HFF-Myc (cell line): ENCODE data around the gene SSH2.

ENCODE experiments used
- DNase-seq: peaks from one replicate; pipeline ENCODE4 v3.0.0-alpha.2; 2011; ENCODE audit warnings: low read depth; ENCODE audit errors: extremely low read depth
- H3K4me3 ChIP-seq: replicated peaks from 2 replicates; pipeline ENCODE4 v1.5.1; 2011; ENCODE audit warnings: low read depth, mild to moderate bottlenecking, control low read depth, low read length
- TF ChIP-seq, protein P1 (sequence below): IDR thresholded peaks from 2 replicates; pipeline ENCODE4 v1.5.1; 2012; ENCODE audit warnings: mild to moderate bottlenecking, low read depth, low read length, control low read depth; ENCODE audit errors: missing control alignments

The SSH2 gene

DNA sequence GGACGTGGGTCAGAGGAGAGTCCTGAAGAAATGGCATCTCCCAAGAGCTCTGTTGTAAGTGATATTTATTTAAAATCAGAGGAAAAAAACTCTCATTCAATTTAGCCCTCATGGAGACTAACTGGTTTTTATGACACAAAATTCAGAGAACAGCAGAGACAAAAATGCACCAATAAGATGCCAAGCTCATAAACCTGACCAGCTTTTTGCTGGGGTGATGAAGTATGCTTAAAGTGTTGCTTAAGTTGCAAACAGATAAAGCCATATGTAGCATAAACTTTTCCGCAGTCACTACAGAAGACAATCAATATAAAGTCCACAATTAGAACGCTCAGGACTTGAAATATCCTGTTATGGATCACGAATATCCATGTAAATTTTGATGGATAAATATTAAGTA, 183.4 kb downstream of the SSH2 start:
- no peak overlapping the region for H3K4me3 ChIP-seq
- no peak for DNase-seq
- TF ChIP-seq, protein P1, sequence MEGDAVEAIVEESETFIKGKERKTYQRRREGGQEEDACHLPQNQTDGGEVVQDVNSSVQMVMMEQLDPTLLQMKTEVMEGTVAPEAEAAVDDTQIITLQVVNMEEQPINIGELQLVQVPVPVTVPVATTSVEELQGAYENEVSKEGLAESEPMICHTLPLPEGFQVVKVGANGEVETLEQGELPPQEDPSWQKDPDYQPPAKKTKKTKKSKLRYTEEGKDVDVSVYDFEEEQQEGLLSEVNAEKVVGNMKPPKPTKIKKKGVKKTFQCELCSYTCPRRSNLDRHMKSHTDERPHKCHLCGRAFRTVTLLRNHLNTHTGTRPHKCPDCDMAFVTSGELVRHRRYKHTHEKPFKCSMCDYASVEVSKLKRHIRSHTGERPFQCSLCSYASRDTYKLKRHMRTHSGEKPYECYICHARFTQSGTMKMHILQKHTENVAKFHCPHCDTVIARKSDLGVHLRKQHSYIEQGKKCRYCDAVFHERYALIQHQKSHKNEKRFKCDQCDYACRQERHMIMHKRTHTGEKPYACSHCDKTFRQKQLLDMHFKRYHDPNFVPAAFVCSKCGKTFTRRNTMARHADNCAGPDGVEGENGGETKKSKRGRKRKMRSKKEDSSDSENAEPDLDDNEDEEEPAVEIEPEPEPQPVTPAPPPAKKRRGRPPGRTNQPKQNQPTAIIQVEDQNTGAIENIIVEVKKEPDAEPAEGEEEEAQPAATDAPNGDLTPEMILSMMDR: no peak

DNA sequence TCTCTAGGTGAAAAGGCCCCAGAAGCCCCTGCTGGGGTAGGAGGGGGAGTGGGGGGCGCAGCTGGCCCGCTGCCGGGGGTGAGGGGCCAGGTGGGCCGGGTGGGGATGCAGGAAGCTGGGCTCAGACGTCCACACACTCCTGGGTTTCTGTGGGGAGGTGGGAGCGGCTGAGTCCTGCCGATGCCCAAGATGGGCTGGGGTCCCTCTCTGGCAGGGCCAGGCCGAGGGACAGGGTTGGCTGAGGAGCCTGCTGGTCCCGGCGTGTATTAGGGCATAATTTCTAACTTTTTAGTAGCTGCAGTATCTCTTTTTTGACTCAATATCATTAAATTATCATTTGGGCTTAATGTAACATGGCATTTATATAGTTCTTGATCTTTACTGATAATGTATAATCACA, 185.9 kb downstream of the SSH2 start:
- no peak overlapping the region for H3K4me3 ChIP-seq
- DNase-seq: no peak
- TF ChIP-seq, protein P1: no peak

DNA sequence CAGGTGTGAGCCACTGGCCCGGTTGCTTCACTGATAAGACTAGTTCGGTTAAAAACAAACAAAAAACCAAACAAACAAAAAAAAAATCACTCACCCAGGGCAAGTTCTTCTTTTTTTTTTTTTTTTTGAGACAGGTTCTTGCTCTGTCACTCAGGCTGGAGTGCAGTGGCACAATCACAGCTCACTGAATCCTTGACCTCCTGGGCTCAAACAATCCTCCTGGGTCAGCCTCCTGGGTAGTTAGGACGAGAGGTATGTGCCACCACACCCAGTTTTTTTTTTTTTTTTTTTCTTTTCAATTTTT, 187.9 kb downstream of the SSH2 start:
- no peak overlapping the region for H3K4me3 ChIP-seq
- DNase-seq: no peak
- TF ChIP-seq, protein P1: no peak

DNA sequence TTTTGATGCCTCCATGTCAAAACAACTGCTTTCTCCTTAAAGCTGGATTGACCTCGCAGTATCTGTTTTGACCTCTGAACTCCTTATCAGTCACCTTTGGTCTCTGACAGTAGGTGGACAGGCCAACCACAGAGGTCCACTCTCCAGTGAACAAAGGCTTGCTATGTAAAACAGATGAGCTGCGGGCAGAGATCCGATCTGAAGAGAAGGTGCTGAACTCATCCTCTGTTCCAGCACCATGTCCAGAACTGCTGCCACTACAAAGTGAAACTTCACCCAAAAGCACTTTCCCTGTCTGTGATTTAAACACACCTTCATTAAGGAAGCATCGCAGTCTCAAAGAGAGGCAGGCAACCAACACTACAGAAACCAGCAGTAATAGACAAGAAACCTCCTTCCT, 190.0 kb downstream of the SSH2 start:
- TF ChIP-seq, protein P1: no peak
- H3K4me3 ChIP-seq: no peak overlapping the region
- no peak for DNase-seq

DNA sequence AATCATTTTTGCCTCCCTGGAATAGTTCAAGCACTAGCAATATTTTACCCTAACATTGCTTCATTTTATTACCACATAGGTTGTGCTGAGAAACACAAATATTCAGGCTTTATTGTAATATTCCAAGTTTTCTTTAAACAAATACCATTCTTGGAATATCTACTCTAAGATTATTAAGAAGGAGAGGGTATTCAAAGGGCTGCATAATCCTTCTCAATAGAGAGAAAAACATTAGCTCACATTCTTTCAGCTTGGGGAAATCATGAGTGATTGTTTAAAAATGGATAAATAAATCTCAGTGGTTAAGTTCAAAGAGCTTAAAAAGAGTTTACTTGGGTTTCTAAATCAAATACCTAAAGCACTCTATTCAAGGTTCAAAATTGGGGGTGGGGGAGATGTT, 195.4 kb downstream of the SSH2 start:
- no peak for DNase-seq
- TF ChIP-seq, protein P1: no peak
- no peak overlapping the region for H3K4me3 ChIP-seq

DNA sequence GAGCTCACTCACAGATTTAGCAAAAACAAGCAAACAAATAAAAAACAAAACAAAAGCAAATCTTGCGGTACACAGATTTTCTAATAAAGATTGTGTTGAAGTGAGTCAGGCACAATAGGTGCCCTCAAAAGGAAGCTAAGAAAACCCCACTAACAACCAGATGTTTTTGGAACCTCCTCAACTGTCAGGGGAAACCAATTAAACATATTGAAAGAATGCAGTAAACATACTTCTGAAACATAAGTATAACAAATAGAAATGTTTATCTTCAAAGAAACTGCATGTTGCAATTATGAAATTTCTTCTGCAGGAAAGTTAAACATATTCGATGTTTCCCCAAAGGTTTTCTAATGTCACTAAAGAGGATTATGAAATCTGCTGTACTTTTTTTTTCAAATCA, 196.9 kb downstream of the SSH2 start:
- H3K4me3 ChIP-seq: no peak overlapping the region
- TF ChIP-seq, protein P1: no peak
- no peak for DNase-seq

DNA sequence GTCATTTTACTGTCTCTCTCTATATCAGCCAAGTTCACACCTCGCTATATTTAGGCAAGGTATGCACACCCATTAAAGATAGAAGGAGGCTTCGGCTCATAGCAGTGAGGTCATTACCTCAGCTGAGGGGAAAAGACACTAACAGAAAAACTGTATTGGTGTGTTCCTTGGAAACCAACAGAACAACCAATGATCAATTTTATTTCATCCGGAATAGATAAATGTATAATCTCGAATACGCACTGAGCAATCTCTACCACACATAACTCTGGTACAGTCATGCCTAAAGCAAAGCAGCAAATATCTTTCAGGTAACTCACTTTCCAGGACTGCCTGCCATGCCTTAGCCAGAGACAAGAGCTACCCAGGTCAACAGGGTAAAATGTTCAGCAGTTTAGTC, 197.4 kb downstream of the SSH2 start:
- TF ChIP-seq, protein P1: no peak
- DNase-seq: no peak
- no peak overlapping the region for H3K4me3 ChIP-seq
